ENCODE data around the gene ARHGAP18. TPM values are rescaled to one million over a fixed set of nuclear protein-coding genes. Genes with fewer than 3 reads are reported as not detected.

ARHGAP18 gene
- total RNA-seq, 1 donor from 2014 or later: 5.6 TPM

DNA sequence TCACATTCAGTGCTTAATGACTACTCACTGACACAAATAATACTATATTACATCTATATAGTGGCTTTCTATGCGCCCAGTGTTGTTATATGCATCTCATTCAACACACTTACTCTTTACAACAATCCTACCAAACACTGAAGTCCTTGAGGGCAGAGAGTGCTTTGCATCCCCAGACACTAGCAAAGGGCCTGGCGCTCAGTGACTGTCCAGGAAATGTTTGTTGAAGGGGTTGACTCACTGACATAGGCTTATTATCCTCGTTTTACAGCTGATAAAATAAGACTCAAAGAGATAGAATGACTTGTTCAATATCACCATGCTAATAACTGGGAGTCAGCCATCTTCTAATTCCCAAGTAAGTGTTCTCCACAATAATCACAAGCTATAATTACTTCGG is 163.3 kb downstream of the ARHGAP18 start:
- no peaks in the 10 kb centered on the region for H3K27me3 ChIP-seq (ENCODE audit: low read depth)
- intact Hi-C loops (cut with micrococcal nuclease): no loop called here
- H3K4me3 ChIP-seq: no peak overlapping the region
- no peak for DNase-seq
- H3K36me3 ChIP-seq: no peaks in the 10 kb centered on the region
- no peaks in the 10 kb centered on the region for H3K4me1 ChIP-seq
- no peak for TF ChIP-seq CTCF (IDR thresholded peaks at IDR 0.05; ENCODE audit: borderline replicate concordance)
- H3K27ac ChIP-seq (replicated peaks): no peak overlapping the region
- peaks cover 4% of the 10 kb centered on the region for H3K9me3 ChIP-seq (replicated peaks)

DNA sequence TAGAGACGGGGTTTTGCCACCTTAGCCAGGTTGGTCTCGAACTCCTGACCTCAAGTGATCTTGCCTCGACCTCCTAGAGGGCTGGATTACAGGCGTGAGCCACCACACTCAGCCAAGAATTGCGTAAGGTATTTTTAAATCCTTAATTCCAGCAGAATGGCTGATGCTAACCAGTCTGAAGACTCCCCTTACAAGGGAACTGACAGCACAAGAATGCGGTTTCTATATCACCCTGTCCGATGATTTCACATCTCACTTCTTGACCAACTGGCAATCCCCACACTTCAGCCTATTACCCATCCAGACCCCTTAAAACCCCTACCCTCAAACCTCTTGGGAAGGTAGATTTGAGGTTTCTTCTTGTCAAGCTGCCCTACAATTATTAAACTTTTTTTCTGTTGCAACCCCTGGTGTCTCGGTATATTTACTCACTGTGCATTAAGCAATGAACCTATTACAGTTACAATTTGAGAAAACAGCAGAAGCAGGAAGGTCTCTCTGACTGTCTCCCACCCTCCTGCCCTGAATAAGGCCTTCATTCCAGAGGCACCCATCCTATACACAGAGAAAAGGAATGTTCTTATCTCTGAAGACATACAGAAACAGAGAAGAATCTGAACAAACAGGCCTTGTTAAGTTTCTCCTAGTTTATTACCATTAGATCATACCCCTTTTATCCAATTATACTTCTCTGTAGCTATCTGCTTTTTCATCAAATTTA is 164.9 kb downstream of the ARHGAP18 start:
- intact Hi-C loops (cut with micrococcal nuclease): no loop called here
- DNase-seq: no peak
- TF ChIP-seq CTCF (IDR thresholded peaks at IDR 0.05; ENCODE audit: borderline replicate concordance): no peak
- H3K27me3 ChIP-seq (ENCODE audit: low read depth): no peaks in the 10 kb centered on the region
- no peak overlapping the region for H3K27ac ChIP-seq (replicated peaks)
- H3K9me3 ChIP-seq (replicated peaks): peaks cover 4% of the 10 kb centered on the region
- H3K4me1 ChIP-seq: no peaks in the 10 kb centered on the region
- no peak overlapping the region for H3K4me3 ChIP-seq
- H3K36me3 ChIP-seq: no peaks in the 10 kb centered on the region

DNA sequence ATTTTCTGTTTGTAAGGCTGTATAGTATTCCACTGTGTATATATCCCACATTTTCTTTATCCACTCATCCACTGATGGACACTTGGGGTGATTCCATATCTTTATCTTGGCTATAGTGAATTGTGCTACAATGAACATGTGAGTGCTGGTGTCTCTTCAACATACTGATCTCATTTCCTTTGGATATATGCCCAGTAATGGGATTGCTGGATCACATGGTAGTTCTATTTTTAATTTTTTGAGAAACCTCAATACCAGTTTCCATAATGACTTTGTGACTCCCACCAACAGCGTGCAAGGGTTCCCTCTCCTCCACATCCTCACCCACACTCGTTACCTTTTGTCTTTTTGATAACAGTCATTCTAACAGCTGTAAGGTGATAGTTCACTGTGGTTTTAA is 166.0 kb downstream of the ARHGAP18 start:
- no peak for DNase-seq
- intact Hi-C loops (cut with micrococcal nuclease): no loop called here
- Histone ChIP-seq H3K36me3 (no peaks in the 10 kb centered on the region), H3K27me3 (ENCODE audit: low read depth) (no peaks in the 10 kb centered on the region), H3K4me1 (no peaks in the 10 kb centered on the region), H3K9me3 (replicated peaks) (peaks cover 4% of the 10 kb centered on the region), H3K27ac (replicated peaks) (no peak overlapping the region), H3K4me3 (no peak overlapping the region)
- TF ChIP-seq CTCF (IDR thresholded peaks at IDR 0.05; ENCODE audit: borderline replicate concordance): no peak

GRCh38 chr6:129542705-129543104 is 167.3 kb downstream of the ARHGAP18 start:
- H3K36me3 ChIP-seq: no peaks in the 10 kb centered on the region
- intact Hi-C loops (cut with micrococcal nuclease): no loop called here
- TF ChIP-seq CTCF (IDR thresholded peaks at IDR 0.05; ENCODE audit: borderline replicate concordance): no peak
- H3K27ac ChIP-seq (replicated peaks): no peak overlapping the region
- no peak for DNase-seq
- H3K9me3 ChIP-seq (replicated peaks): peaks cover 4% of the 10 kb centered on the region
- no peaks in the 10 kb centered on the region for H3K4me1 ChIP-seq
- no peaks in the 10 kb centered on the region for H3K27me3 ChIP-seq (ENCODE audit: low read depth)
- H3K4me3 ChIP-seq: no peak overlapping the region

- intact Hi-C loops (cut with micrococcal nuclease): no loop called here
Observed at GRCh38 chr6:129539032-129539431, 170.9 kb downstream of the ARHGAP18 start.

More at GRCh38 chr6:129539032-129539431, 170.9 kb downstream of the ARHGAP18 start:
- Histone ChIP-seq H3K4me1 (no peaks in the 10 kb centered on the region), H3K9me3 (replicated peaks) (peaks cover 4% of the 10 kb centered on the region), H3K36me3 (no peaks in the 10 kb centered on the region), H3K27me3 (ENCODE audit: low read depth) (no peaks in the 10 kb centered on the region), H3K27ac (replicated peaks) (no peak overlapping the region), H3K4me3 (no peak overlapping the region)
- no peak for DNase-seq
- no peak for TF ChIP-seq CTCF (IDR thresholded peaks at IDR 0.05; ENCODE audit: borderline replicate concordance)
